Mucosa of rectum (tissue), 2 donors: Measurements from ENCODE around the gene QSER1.

Experiments
- H3K27ac ChIP-seq, 2 donors: one replicate each; pipeline ENCODE4 v1.7.0; 2013; ENCODE audit warnings: inconsistent platforms in 2 of 2, low read depth in 2 of 2, low read length in 2 of 2
- H3K27me3 ChIP-seq, 2 donors: one replicate each; pipeline ENCODE4 v1.7.0; 2013; ENCODE audit warnings: low read length in 2 of 2; ENCODE audit not compliant: control insufficient read depth in 2 of 2, insufficient read depth in 2 of 2
- H3K36me3 ChIP-seq, 2 donors: one replicate each; pipeline ENCODE4 v1.7.0; 2013; ENCODE audit warnings: low read length in 2 of 2; ENCODE audit not compliant: control insufficient read depth in 2 of 2, insufficient read depth in 2 of 2
- H3K4me1 ChIP-seq, 2 donors: one replicate each; pipeline ENCODE4 v1.7.0; 2013; ENCODE audit warnings: low read length in 2 of 2, mild to moderate bottlenecking in 1 of 2; ENCODE audit not compliant: control insufficient read depth in 2 of 2, insufficient read depth in 2 of 2
- H3K4me3 ChIP-seq, 2 donors: one replicate each; pipeline ENCODE4 v1.7.0; 2013; ENCODE audit warnings: low read length in 2 of 2
- H3K9ac ChIP-seq, 2 donors: one replicate each; pipeline ENCODE4 v1.7.0; 2013; ENCODE audit warnings: low read length in 2 of 2, low read depth in 1 of 2, mild to moderate bottlenecking in 1 of 2
- H3K9me3 ChIP-seq, 2 donors: one replicate each; pipeline ENCODE4 v1.7.0; 2013; ENCODE audit warnings: low read length in 2 of 2; ENCODE audit not compliant: control insufficient read depth in 2 of 2
- donor health status: healthy.
- donor health status: Normal muscosa, but diverticular disease.

QSER1 gene

DNA sequence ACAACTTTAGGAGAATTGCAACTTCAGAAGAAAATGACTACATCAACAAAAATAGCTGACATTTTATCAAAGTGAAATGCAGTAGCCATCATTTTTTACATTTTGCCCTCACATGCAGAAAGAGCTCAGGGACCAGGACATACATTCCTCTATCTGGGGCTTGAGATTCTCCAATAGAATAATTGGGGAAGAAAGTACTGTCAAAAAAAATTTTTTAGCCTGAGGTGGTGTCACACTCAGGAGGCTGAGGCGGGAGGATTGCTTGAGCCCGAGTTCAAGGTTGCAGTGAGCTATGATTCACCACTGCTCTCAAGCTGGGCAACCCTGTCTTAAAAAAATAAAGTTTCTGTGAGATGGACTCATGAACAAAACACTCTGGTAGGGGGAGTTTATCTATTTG lies 90.9 kb downstream of the QSER1 start:
- Histone ChIP-seq H3K4me3 (no peak overlapping the region), H3K27me3 (no peaks in the 10 kb centered on the region), H3K9ac (no peak overlapping the region)

DNA sequence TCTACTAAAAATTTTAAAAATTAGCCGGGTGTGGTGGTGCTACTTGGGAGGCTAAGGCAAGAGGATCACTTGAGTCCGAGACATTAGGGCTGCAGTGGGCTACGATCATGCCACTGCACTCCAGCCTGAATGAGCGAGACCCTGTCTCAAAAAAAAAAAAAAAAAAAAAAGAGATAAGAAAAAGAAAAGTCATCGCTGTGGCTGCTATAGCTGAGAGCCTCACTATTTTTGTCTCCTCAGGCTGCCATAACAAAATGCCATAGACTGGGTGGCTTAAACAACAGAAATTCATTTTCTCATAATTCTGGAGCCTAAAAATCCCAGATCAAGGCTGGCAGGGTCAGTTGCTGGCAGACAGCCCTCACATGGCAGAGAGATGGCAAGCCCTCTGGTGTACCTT lies 93.0 kb downstream of the QSER1 start:
- Histone ChIP-seq H3K4me3 (no peak overlapping the region), H3K4me1 (peaks cover 0 to 4% of the 10 kb centered on the region in 2 donors), H3K9me3 (no peaks in the 10 kb centered on the region), H3K9ac (no peak overlapping the region), H3K27ac (no peak overlapping the region), H3K36me3 (no peaks in the 10 kb centered on the region), H3K27me3 (no peaks in the 10 kb centered on the region)

More for the DNA sequence above, 90.9 kb downstream of the QSER1 start:
- Histone ChIP-seq H3K9me3 (no peaks in the 10 kb centered on the region), H3K4me1 (peaks cover 0 to 4% of the 10 kb centered on the region in 2 donors), H3K27ac (no peak overlapping the region), H3K36me3 (no peaks in the 10 kb centered on the region)

- Histone ChIP-seq H3K4me3 (no peak overlapping the region), H3K9me3 (peaks cover 0 to 2% of the 10 kb centered on the region in 2 donors), H3K4me1 (peaks cover 0 to 4% of the 10 kb centered on the region in 2 donors), H3K27ac (no peak overlapping the region), H3K36me3 (no peaks in the 10 kb centered on the region), H3K27me3 (no peaks in the 10 kb centered on the region), H3K9ac (no peak overlapping the region)
Observed at GRCh38 chr11:32987851-32988250, 95.2 kb downstream of the QSER1 start.

- H3K27ac ChIP-seq, result no peak overlapping the region
- H3K4me1 ChIP-seq, result peaks cover 0 to 4% of the 10 kb centered on the region in 2 donors
- H3K36me3 ChIP-seq, result no peaks in the 10 kb centered on the region
- H3K27me3 ChIP-seq, result no peaks in the 10 kb centered on the region
- H3K4me3 ChIP-seq, result no peak overlapping the region
- peaks cover 0 to 2% of the 10 kb centered on the region in 2 donors for H3K9me3 ChIP-seq
- H3K9ac ChIP-seq, result no peak overlapping the region
Observed at GRCh38 chr11:32990481-32990880, 97.9 kb downstream of the QSER1 start.

DNA sequence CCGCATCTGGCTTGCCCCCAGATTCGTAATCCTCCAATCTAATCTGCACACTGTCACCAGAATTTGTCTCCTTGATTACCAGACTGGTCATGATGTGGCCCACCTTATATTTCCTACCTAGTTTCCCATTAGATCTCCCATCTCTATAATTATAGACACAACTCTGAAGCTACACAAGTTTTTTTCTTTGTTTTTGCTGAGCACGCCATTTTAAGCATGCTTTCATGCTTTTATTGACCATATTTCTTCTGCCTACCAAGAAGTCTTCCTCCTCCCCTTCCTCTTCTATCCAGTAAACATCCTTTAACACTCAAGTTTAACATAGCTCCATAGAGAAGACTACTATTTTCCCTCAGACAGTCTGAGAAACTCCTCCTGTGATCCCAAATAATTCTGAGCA lies 98.8 kb downstream of the QSER1 start:
- no peak overlapping the region for H3K4me3 ChIP-seq
- H3K9me3 ChIP-seq, result peaks cover 0 to 2% of the 10 kb centered on the region in 2 donors
- H3K4me1 ChIP-seq, result peaks cover 0 to 4% of the 10 kb centered on the region in 2 donors
- H3K27ac ChIP-seq, result no peak overlapping the region
- H3K9ac ChIP-seq, result no peak overlapping the region
- H3K36me3 ChIP-seq, result no peaks in the 10 kb centered on the region
- H3K27me3 ChIP-seq, result no peaks in the 10 kb centered on the region

DNA sequence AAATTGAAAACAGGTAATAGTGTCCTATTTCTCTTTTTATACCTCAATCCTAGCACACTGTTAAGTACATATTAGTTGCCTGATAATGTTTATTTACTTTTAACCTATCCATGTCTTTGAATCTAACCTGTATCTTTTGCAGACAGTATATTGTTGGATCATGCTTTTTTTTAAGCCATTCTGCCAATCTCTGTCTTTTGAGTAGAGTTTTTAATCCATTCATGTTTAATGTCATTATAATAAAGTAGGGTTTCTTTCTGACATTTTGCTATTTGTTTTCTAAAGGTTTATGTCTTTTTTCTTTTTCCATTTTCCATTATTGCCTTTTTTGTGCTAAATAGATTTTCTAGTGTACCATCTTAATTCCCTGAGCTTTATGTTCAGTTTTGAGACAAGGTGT lies 99.3 kb downstream of the QSER1 start:
- no peak overlapping the region for H3K27ac ChIP-seq
- no peak overlapping the region for H3K4me3 ChIP-seq
- no peaks in the 10 kb centered on the region for H3K36me3 ChIP-seq
- H3K9ac ChIP-seq, result no peak overlapping the region
- H3K4me1 ChIP-seq, result peaks cover 0 to 4% of the 10 kb centered on the region in 2 donors
- peaks cover 0 to 2% of the 10 kb centered on the region in 2 donors for H3K9me3 ChIP-seq
- no peaks in the 10 kb centered on the region for H3K27me3 ChIP-seq

DNA sequence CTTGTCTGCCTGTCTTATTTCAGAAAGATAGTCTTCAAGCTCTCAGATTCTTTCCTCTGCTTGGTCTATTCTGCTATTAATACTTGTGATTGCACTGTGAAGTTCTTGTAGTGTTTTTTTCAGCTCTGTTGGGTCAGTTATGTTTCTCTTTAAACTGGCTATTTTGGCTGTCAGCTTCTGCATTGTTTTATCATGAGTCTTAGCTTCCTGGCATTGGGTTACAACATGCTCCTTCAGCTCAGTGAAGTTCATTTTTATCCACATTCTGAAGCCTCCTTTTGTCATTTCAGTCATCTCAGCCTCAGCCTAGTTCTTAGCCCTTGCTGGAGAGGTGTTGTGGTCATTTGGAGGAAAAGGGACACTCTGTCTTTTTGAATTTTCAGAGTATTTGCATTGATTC lies 107.6 kb downstream of the QSER1 start:
- H3K4me1 ChIP-seq, result no peaks in the 10 kb centered on the region
- H3K27ac ChIP-seq, result no peak overlapping the region
- no peaks in the 10 kb centered on the region for H3K9me3 ChIP-seq
- no peaks in the 10 kb centered on the region for H3K27me3 ChIP-seq
- H3K9ac ChIP-seq, result no peak overlapping the region
- H3K4me3 ChIP-seq, result no peak overlapping the region
- no peaks in the 10 kb centered on the region for H3K36me3 ChIP-seq

DNA sequence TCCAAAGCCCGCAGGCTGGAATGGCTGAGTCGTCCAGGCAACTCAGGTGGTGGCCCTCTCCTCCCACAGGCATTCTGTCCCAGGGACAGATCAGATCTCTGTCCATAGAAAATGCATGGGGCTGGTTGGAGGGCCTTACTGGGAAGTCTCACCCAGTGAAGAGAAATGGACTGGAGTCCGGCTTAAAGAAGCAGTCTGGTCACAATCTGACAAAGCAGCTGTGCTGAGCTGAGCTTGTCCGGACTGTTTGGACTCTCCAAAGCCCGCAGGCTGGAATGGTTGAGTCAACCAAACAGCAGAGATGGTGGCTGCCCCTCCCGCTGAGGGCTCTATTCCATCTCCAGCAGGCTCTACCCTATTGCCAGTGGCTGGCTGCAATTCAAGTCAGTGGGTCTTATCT lies 108.7 kb downstream of the QSER1 start:
- Histone ChIP-seq H3K9ac (no peak overlapping the region), H3K9me3 (no peaks in the 10 kb centered on the region), H3K27me3 (no peaks in the 10 kb centered on the region), H3K4me1 (no peaks in the 10 kb centered on the region), H3K27ac (no peak overlapping the region), H3K4me3 (no peak overlapping the region), H3K36me3 (no peaks in the 10 kb centered on the region)

- no peaks in the 10 kb centered on the region for H3K4me1 ChIP-seq
- H3K27ac ChIP-seq, result no peak overlapping the region
- no peak overlapping the region for H3K9ac ChIP-seq
- H3K36me3 ChIP-seq, result no peaks in the 10 kb centered on the region
- H3K27me3 ChIP-seq, result no peaks in the 10 kb centered on the region
- no peaks in the 10 kb centered on the region for H3K9me3 ChIP-seq
- H3K4me3 ChIP-seq, result no peak overlapping the region
Observed at GRCh38 chr11:33001751-33002542, 109.3 kb downstream of the QSER1 start.

DNA sequence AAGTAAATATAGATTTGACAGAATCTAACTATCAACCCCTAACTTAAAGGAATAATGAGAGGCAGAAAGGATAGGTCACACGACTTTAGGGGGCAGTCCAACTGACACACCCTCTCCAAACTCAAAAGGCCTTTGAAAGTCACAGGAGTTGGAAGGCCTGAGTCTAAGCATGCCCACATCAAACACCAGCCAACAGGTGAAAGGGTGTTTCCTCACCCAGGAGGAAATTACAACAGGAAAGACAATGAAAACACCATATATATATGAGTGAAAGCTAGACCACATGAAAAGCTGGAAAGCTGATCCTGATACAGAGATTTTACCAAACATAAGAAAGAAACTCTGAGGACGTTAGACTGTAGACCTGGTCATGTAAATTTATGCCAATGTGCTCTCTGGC lies 112.6 kb downstream of the QSER1 start:
- H3K4me1 ChIP-seq, result no peaks in the 10 kb centered on the region
- no peak overlapping the region for H3K27ac ChIP-seq
- H3K9ac ChIP-seq, result no peak overlapping the region
- H3K36me3 ChIP-seq, result no peaks in the 10 kb centered on the region
- no peaks in the 10 kb centered on the region for H3K9me3 ChIP-seq
- H3K27me3 ChIP-seq, result no peaks in the 10 kb centered on the region
- H3K4me3 ChIP-seq, result no peak overlapping the region
